Dedifferentiated amniotic fluid mesenchymal stem cell (primary cell): Measurements from ENCODE around the gene TRIM38.
"Not testable (repeated sequence)": the region's sequence is repeated elsewhere in the genome, so short reads cannot be mapped to it uniquely, and the experiment has no call there.

ENCODE experiments used
- DNase-seq: peaks from one replicate; pipeline ENCODE4 v3.0.0-alpha.2; 2016; ENCODE audit errors: extremely low spot score

Gene TRIM38

GRCh38 chr6:25971187-25971821 is 8.7 kb downstream of the TRIM38 start:
- peak; percentile 89 for DNase-seq

- DNase-seq, result no peak
Measured at GRCh38 chr6:25972128-25972527, 9.5 kb downstream of the TRIM38 start.

GRCh38 chr6:25972902-25973301 is 10.3 kb downstream of the TRIM38 start:
- DNase-seq, result no peak

- DNase-seq, result no peak
Measured at GRCh38 chr6:25973923-25974555, 11.4 kb downstream of the TRIM38 start.

GRCh38 chr6:25975923-25976560 is 13.4 kb downstream of the TRIM38 start:
- DNase-seq, result no peak

GRCh38 chr6:25980935-25981334 is 18.3 kb downstream of the TRIM38 start:
- no peak for DNase-seq

- DNase-seq, result no peak
Measured at GRCh38 chr6:25981568-25982263, 19.1 kb downstream of the TRIM38 start.

GRCh38 chr6:25984265-25984664 is 21.7 kb downstream of the TRIM38 start:
- DNase-seq, result no peak

- no peak for DNase-seq
Measured at GRCh38 chr6:25987845-25988244, 25.2 kb downstream of the TRIM38 start.

GRCh38 chr6:25990172-25990873 is 27.7 kb downstream of the TRIM38 start:
- no peak for DNase-seq

GRCh38 chr6:25991785-25992412 is 29.3 kb downstream of the TRIM38 start:
- peak; percentile 36 for DNase-seq

- peak; percentile 88 for DNase-seq
Measured at GRCh38 chr6:25992413-25993340, 30.1 kb downstream of the TRIM38 start.

GRCh38 chr6:25993341-25993684 is 30.7 kb downstream of the TRIM38 start:
- not testable (repeated sequence) for DNase-seq

GRCh38 chr6:25995507-25995906 is 32.9 kb downstream of the TRIM38 start:
- DNase-seq, result peak; percentile 14

- no peak for DNase-seq
Measured at GRCh38 chr6:25997921-25998320, 35.3 kb downstream of the TRIM38 start.

- no peak for DNase-seq
Measured at GRCh38 chr6:25998379-25998778, 35.8 kb downstream of the TRIM38 start.

- DNase-seq, result not testable (repeated sequence)
Measured at GRCh38 chr6:25999225-25999624, 36.6 kb downstream of the TRIM38 start.

- DNase-seq, result no peak
Measured at GRCh38 chr6:26000366-26001144, 38.0 kb downstream of the TRIM38 start.

GRCh38 chr6:26003102-26003694 is 40.6 kb downstream of the TRIM38 start:
- peak; percentile 64 for DNase-seq
